ENCODE results near the gene PCDHGA8. TPM values are rescaled to one million over a fixed set of nuclear protein-coding genes. Genes with fewer than 3 reads are reported as not detected.

The PCDHGA8 gene
- total RNA-seq, 4 donors from 2014 or later = 1.7 to 5.8 (median 3.3) TPM

- WGBS = 52% methylated on average over 2 of the region's 2 CpGs
- Histone ChIP-seq H3K27me3 (no peaks in the 10 kb centered on the region), H3K27ac (replicated peaks in 1 of 4) (no peak overlapping the region), H3K4me1 (no peaks in the 10 kb centered on the region), H3K36me3 (peaks cover 0 to 4% (median 0%) of the 10 kb centered on the region in 4 donors), H3K4me3 (no peak overlapping the region), H3K9me3 (peaks cover 13 to 97% (median 94%) of the 10 kb centered on the region in 4 donors)
- DNase-seq (ENCODE audit: extremely low spot score) = no peak
- intact Hi-C loops (cut with DNase I) = no loop called here
- TF ChIP-seq CTCF (IDR thresholded peaks at IDR 0.05) (no peak), EP300 (IDR thresholded peaks at IDR 0.05) (no peak), POLR2AphosphoS5 (IDR thresholded peaks at IDR 0.05) (no peak), POLR2A (IDR thresholded peaks at IDR 0.05; ENCODE audit: low read depth) (no peak)
Observed at GRCh38 chr5:141434006-141434405, 41.6 kb downstream of the PCDHGA8 start.

GRCh38 chr5:141437221-141437620, 44.8 kb downstream of the PCDHGA8 start:
- H3K36me3 ChIP-seq = peaks cover 0 to 4% (median 0%) of the 10 kb centered on the region in 4 donors
- H3K27ac ChIP-seq (replicated peaks in 1 of 4) = no peak overlapping the region
- no peaks in the 10 kb centered on the region for H3K27me3 ChIP-seq
- 90% methylated on average over 2 of the region's 2 CpGs for whole genome bisulfite sequencing
- H3K9me3 ChIP-seq = peaks cover 0 to 98% (median 92%) of the 10 kb centered on the region in 4 donors
- intact Hi-C loops (cut with DNase I) = no loop called here
- DNase-seq (ENCODE audit: extremely low spot score) = no peak
- TF ChIP-seq POLR2AphosphoS5 (IDR thresholded peaks at IDR 0.05) (no peak), CTCF (IDR thresholded peaks at IDR 0.05) (no peak), POLR2A (IDR thresholded peaks at IDR 0.05; ENCODE audit: low read depth) (no peak), EP300 (IDR thresholded peaks at IDR 0.05) (no peak)
- H3K4me1 ChIP-seq = peaks cover 0 to 4% (median 0%) of the 10 kb centered on the region in 4 donors
- no peak overlapping the region for H3K4me3 ChIP-seq

GRCh38 chr5:141439411-141440141, 47.1 kb downstream of the PCDHGA8 start:
- no peak for DNase-seq (ENCODE audit: extremely low spot score)
- Histone ChIP-seq H3K4me3 (no peak overlapping the region), H3K27me3 (no peaks in the 10 kb centered on the region), H3K27ac (replicated peaks in 1 of 4) (no peak overlapping the region), H3K36me3 (peaks cover 0 to 4% (median 0%) of the 10 kb centered on the region in 4 donors), H3K4me1 (peaks cover 0 to 4% (median 0%) of the 10 kb centered on the region in 4 donors), H3K9me3 (peaks cover 0 to 89% (median 77%) of the 10 kb centered on the region in 4 donors)
- 70% methylated on average over 10 of the region's 10 CpGs for WGBS
- intact Hi-C loops (cut with DNase I) = no loop called here
- TF ChIP-seq POLR2AphosphoS5 (IDR thresholded peaks at IDR 0.05) (no peak), POLR2A (IDR thresholded peaks at IDR 0.05; ENCODE audit: low read depth) (no peak), EP300 (IDR thresholded peaks at IDR 0.05) (no peak), CTCF (IDR thresholded peaks at IDR 0.05) (no peak)

GRCh38 chr5:141440341-141440740, 47.9 kb downstream of the PCDHGA8 start:
- Histone ChIP-seq H3K9me3 (peaks cover 0 to 84% (median 77%) of the 10 kb centered on the region in 4 donors), H3K27me3 (no peaks in the 10 kb centered on the region), H3K4me1 (peaks cover 0 to 4% (median 0%) of the 10 kb centered on the region in 4 donors), H3K27ac (replicated peaks in 1 of 4) (no peak overlapping the region), H3K36me3 (peaks cover 0 to 4% (median 0%) of the 10 kb centered on the region in 4 donors), H3K4me3 (no peak overlapping the region)
- 97% methylated on average over 9 of the region's 9 CpGs for WGBS
- TF ChIP-seq CTCF (IDR thresholded peaks at IDR 0.05) = no peak
- no peak for TF ChIP-seq POLR2AphosphoS5 (IDR thresholded peaks at IDR 0.05)
- intact Hi-C loops (cut with DNase I) = no loop called here
- DNase-seq (ENCODE audit: extremely low spot score) = no peak

All from esophagus muscularis mucosa (tissue), 4 donors.